ENCODE results near the gene ASH1L. TPM values are rescaled to one million over a fixed set of nuclear protein-coding genes. Genes with fewer than 3 reads are reported as not detected.
"Not testable (repeated sequence)": the region's sequence is repeated elsewhere in the genome, so short reads cannot be mapped to it uniquely, and the experiment has no call there.

Gene ASH1L
- total RNA-seq, 1 experiment from 2014 or later, result 36.0 TPM

DNA sequence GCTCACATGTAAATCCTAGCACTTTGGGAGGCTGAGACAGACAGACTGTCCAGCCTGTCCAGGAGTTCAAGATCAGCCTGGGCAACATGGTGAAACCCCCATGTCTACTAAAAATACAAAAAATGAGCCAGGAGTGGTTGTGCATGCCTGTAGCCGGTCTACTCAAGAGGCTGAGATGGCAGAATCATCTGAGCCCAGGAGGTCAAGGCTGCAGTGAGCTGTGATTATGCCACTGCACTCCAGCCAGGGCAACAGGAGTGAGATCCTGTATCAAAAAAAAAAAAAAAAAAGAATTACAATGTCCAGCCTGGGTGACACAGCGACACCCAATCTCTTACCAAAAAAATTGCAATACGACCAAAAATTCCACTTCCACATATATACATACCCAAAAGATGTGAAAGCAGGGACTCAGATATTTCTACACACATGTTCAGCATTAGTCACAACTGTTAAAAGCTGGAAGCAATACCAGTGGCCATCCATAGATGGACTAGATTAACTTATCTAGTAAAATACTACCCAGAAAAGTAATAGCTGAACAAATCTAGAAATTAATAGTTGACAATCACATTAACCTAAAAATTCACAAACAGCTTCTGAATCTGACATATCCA is 49.2 kb downstream of the ASH1L start:
- intact Hi-C loops (cut with micrococcal nuclease; ENCODE audit: unreplicated experiment), result no loop called here
- no peak overlapping the region for H3K27ac ChIP-seq
- H3K4me2 ChIP-seq, result no peak overlapping the region
- no peaks in the 10 kb centered on the region for H3K27me3 ChIP-seq (ENCODE audit: insufficient read depth, low read depth)
- POLR2A ChIA-PET (ENCODE audit: unreplicated experiment), result no interaction called here
- peaks cover 12% of the 10 kb centered on the region for H3F3A ChIP-seq (ENCODE audit: insufficient read depth, low read depth)
- DNase-seq, result no peak
- H2AFZ ChIP-seq, result no peak overlapping the region
- no peaks in the 10 kb centered on the region for H3K9me3 ChIP-seq (ENCODE audit: insufficient read depth, low read depth)
- H3K79me2 ChIP-seq (ENCODE audit: low read depth), result peaks cover 69% of the 10 kb centered on the region
- BruUV-seq (replicated peaks), result no TSS peak
- TF ChIP-seq, protein P1, sequence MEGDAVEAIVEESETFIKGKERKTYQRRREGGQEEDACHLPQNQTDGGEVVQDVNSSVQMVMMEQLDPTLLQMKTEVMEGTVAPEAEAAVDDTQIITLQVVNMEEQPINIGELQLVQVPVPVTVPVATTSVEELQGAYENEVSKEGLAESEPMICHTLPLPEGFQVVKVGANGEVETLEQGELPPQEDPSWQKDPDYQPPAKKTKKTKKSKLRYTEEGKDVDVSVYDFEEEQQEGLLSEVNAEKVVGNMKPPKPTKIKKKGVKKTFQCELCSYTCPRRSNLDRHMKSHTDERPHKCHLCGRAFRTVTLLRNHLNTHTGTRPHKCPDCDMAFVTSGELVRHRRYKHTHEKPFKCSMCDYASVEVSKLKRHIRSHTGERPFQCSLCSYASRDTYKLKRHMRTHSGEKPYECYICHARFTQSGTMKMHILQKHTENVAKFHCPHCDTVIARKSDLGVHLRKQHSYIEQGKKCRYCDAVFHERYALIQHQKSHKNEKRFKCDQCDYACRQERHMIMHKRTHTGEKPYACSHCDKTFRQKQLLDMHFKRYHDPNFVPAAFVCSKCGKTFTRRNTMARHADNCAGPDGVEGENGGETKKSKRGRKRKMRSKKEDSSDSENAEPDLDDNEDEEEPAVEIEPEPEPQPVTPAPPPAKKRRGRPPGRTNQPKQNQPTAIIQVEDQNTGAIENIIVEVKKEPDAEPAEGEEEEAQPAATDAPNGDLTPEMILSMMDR (conservative IDR thresholded peaks at IDR 0.05), result no peak
- TF ChIP-seq EZH2 (IDR thresholded peaks at IDR 0.05; ENCODE audit: low read depth), result no peak
- H3K9me2 ChIP-seq (ENCODE audit: insufficient read depth), result no peaks in the 10 kb centered on the region
- H3K4me3 ChIP-seq, result no peak overlapping the region
- H3K4me1 ChIP-seq (replicated peaks; ENCODE audit: insufficient read depth), result no peaks in the 10 kb centered on the region
- H3K36me3 ChIP-seq (ENCODE audit: low read depth), result no peaks in the 10 kb centered on the region
- CTCF ChIA-PET, result interaction anchor here (0.6 kb wide), 1 partner anchor 36 kb away, joined by 4 read pairs; no protein-coding TSS in a partner anchor
- H4K20me1 ChIP-seq (ENCODE audit: insufficient read depth), result peaks cover 20% of the 10 kb centered on the region

DNA sequence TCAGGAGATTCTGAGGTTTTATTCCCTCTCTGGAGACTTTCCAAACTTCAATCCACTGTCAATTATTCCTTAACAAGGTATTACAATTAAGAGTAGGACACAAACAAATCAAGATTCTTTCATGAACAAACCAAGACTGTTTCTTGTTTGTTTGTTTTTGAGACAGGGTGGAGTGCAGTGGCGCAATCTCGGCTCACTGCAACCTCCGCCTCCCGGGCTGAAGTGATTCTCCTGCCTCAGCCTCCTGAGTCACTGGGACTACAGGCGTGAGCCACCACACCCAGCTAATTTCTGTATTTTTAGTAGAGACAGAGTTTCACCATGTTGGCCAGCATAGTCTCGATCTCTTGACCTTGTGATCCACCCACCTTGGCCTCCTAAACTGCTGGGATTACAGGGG is 51.2 kb downstream of the ASH1L start:
- peaks cover 17% of the 10 kb centered on the region for H4K20me1 ChIP-seq (ENCODE audit: insufficient read depth)
- intact Hi-C loops (cut with micrococcal nuclease; ENCODE audit: unreplicated experiment); DNase-seq: not testable (repeated sequence)

DNA sequence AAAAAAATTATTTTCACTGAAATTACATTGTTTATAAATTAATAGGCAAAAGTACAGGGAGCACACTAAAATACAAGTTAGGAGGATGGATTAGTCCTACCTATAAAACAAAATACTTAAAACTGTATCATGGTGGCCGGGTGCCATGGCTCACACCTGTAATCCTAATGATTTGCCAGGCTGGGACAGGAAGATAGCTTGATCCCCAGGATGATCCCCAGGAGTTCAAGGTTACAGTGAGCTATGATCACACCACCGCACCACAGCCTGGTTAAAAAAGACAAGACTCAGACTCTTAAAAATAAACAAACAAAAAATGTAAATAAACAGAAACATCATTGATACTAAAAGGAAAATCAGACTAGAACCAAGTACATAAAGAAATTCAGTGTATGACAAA is 53.5 kb downstream of the ASH1L start:
- CTCF ChIA-PET, result no interaction called here
- intact Hi-C loops (cut with micrococcal nuclease; ENCODE audit: unreplicated experiment), result loop anchor here (10.0 kb wide), 1 partner anchor 254 kb away; the partner anchor contains the start of gene ENTREP3
- POLR2A ChIA-PET (ENCODE audit: unreplicated experiment), result interaction anchor here (0.6 kb wide), 1 partner anchor 217 kb away, joined by 4 read pairs; no protein-coding TSS in a partner anchor
- TF ChIP-seq, protein P1 (conservative IDR thresholded peaks at IDR 0.05), result no peak
- TF ChIP-seq EZH2 (IDR thresholded peaks at IDR 0.05; ENCODE audit: low read depth), result no peak
- Histone ChIP-seq H3K36me3 (ENCODE audit: low read depth) (no peaks in the 10 kb centered on the region), H3K27ac (no peak overlapping the region), H3K9me3 (ENCODE audit: insufficient read depth, low read depth) (no peaks in the 10 kb centered on the region), H3K4me1 (replicated peaks; ENCODE audit: insufficient read depth) (no peaks in the 10 kb centered on the region), H4K20me1 (ENCODE audit: insufficient read depth) (peaks cover 19% of the 10 kb centered on the region), H2AFZ (no peak overlapping the region), H3K27me3 (ENCODE audit: insufficient read depth, low read depth) (no peaks in the 10 kb centered on the region), H3K9me2 (ENCODE audit: insufficient read depth) (no peaks in the 10 kb centered on the region), H3F3A (ENCODE audit: insufficient read depth, low read depth) (peaks cover 18% of the 10 kb centered on the region), H3K79me2 (ENCODE audit: low read depth) (peaks cover 66% of the 10 kb centered on the region), H3K4me3 (no peak overlapping the region), H3K4me2 (no peak overlapping the region)
- DNase-seq, result no peak
- no TSS peak for BruUV-seq (replicated peaks)

More for the DNA sequence above, 51.2 kb downstream of the ASH1L start:
- POLR2A ChIA-PET (ENCODE audit: unreplicated experiment); CTCF ChIA-PET; BruUV-seq (replicated peaks); H2AFZ ChIP-seq; H3K36me3 ChIP-seq (ENCODE audit: low read depth); H3K4me1 ChIP-seq (replicated peaks; ENCODE audit: insufficient read depth); H3K27me3 ChIP-seq (ENCODE audit: insufficient read depth, low read depth); H3K9me2 ChIP-seq (ENCODE audit: insufficient read depth); H3K9me3 ChIP-seq (ENCODE audit: insufficient read depth, low read depth); H3K4me3 ChIP-seq; H3K4me2 ChIP-seq; H3K27ac ChIP-seq: not testable (repeated sequence)
- peaks cover 72% of the 10 kb centered on the region for H3K79me2 ChIP-seq (ENCODE audit: low read depth)
- H3F3A ChIP-seq (ENCODE audit: insufficient read depth, low read depth), result peaks cover 12% of the 10 kb centered on the region

DNA sequence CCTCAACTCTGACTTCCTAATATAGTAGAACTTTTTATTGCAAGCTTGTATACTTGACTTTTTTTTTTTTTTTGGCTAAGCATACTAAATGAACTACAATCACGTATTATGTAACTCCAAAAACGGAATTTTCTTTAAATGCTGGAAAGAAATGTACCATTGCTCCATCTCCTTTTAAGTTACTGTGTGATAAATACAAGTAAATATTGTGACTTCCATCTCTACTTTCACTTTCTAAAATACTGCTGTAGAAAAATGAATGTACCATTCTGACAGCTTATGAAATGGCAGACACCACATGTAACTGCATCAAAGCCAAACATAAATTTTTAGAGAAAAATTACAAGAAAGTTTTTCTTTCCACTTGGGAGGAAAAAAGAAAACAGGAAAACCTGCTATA is 54.7 kb downstream of the ASH1L start:
- H3K9me3 ChIP-seq (ENCODE audit: insufficient read depth, low read depth), result no peaks in the 10 kb centered on the region
- peaks cover 18% of the 10 kb centered on the region for H3F3A ChIP-seq (ENCODE audit: insufficient read depth, low read depth)
- no peak overlapping the region for H3K4me2 ChIP-seq
- H2AFZ ChIP-seq, result no peak overlapping the region
- TF ChIP-seq, protein P1 (conservative IDR thresholded peaks at IDR 0.05), result no peak
- TF ChIP-seq EZH2 (IDR thresholded peaks at IDR 0.05; ENCODE audit: low read depth), result no peak
- CTCF ChIA-PET, result no interaction called here
- POLR2A ChIA-PET (ENCODE audit: unreplicated experiment), result no interaction called here
- no peaks in the 10 kb centered on the region for H3K4me1 ChIP-seq (replicated peaks; ENCODE audit: insufficient read depth)
- DNase-seq, result no peak
- no TSS peak for BruUV-seq (replicated peaks)
- H3K27me3 ChIP-seq (ENCODE audit: insufficient read depth, low read depth), result no peaks in the 10 kb centered on the region
- H3K9me2 ChIP-seq (ENCODE audit: insufficient read depth), result no peaks in the 10 kb centered on the region
- no peak overlapping the region for H3K27ac ChIP-seq
- H3K36me3 ChIP-seq (ENCODE audit: low read depth), result no peaks in the 10 kb centered on the region
- intact Hi-C loops (cut with micrococcal nuclease; ENCODE audit: unreplicated experiment), result loop anchor here (10.0 kb wide), 1 partner anchor 253 kb away; the partner anchor contains the start of gene ENTREP3
- H3K79me2 ChIP-seq (ENCODE audit: low read depth), result peaks cover 56% of the 10 kb centered on the region
- no peak overlapping the region for H3K4me3 ChIP-seq
- peaks cover 24% of the 10 kb centered on the region for H4K20me1 ChIP-seq (ENCODE audit: insufficient read depth)

DNA sequence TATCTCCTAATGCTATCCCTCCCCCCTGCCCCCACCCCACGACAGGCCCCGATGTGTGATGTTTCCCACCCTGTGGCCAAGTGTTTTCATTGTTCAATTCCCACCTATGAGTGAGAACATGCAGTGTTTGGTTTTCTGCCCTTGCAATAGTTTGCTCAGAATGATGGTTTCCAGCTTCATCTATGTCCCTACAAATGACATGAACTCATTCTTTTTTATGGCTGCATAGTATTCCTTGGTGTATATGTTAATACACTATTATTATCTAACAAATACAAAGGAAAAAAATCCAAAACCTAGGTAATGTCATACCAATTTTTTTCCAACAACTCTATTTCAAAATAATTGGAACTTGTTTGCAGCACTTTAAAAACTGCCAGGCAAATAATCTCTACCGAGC is 56.6 kb downstream of the ASH1L start:
- H3K4me2 ChIP-seq; DNase-seq; H3K27ac ChIP-seq; CTCF ChIA-PET; POLR2A ChIA-PET (ENCODE audit: unreplicated experiment); BruUV-seq (replicated peaks); H3K36me3 ChIP-seq (ENCODE audit: low read depth); H3K4me3 ChIP-seq; H3K4me1 ChIP-seq (replicated peaks; ENCODE audit: insufficient read depth); H3F3A ChIP-seq (ENCODE audit: insufficient read depth, low read depth); H3K27me3 ChIP-seq (ENCODE audit: insufficient read depth, low read depth); H2AFZ ChIP-seq; H3K9me2 ChIP-seq (ENCODE audit: insufficient read depth); H3K9me3 ChIP-seq (ENCODE audit: insufficient read depth, low read depth): not testable (repeated sequence)
- intact Hi-C loops (cut with micrococcal nuclease; ENCODE audit: unreplicated experiment), result loop anchor here (10.0 kb wide), 1 partner anchor 251 kb away; the partner anchor contains the start of gene ENTREP3
- Histone ChIP-seq H4K20me1 (ENCODE audit: insufficient read depth) (peaks cover 24% of the 10 kb centered on the region), H3K79me2 (ENCODE audit: low read depth) (peaks cover 53% of the 10 kb centered on the region)

Measured in PC-9 (cell line).